SK-N-MC (cell line): ENCODE data around the gene SAFB2.

ENCODE experiments used
- EZH2 ChIP-seq: fragments of 200-600 bp; sonication (generic); IDR thresholded peaks from one replicate; pipeline ENCODE4 v1.6.1; 2017; ENCODE audit warnings: antibody characterized with exemption
- FOXP2 ChIP-seq: optimal IDR thresholded peaks from 2 replicates; pipeline ENCODE3; 2011; ENCODE audit warnings: mild to moderate bottlenecking, moderate library complexity; ENCODE audit not compliant: insufficient read depth; ENCODE audit errors: extremely low read length, control extremely low read depth
- POLR2AphosphoS5 ChIP-seq: IDR thresholded peaks from 2 replicates; pipeline ENCODE4 v1.6.1; 2012; ENCODE audit warnings: mild to moderate bottlenecking, low read depth, low read length, borderline replicate concordance

DNA sequence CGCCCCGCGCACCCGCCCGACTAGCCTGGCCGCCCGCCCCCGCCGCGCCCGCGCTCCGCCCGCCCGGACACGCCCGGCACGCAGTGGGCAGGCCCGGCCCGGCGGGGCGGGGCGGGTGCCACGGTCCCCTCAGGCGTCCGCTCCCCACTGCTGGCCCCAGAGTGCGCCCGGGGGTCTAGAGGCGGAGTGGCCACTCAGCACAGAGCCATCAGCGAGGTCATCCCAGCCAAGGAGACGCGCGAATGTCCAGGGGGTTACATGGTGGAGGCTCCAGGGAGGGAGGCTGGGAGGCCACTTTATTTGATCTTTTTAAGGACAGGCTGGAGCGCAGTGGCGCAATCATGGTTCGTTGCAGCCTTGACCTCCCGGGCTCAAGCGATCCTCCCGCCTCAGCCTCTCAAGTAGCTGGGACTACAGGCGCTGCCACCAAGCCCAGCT, 54.6 kb downstream of the SAFB2 start:
- TF ChIP-seq EZH2 = no peak
- no peak for TF ChIP-seq POLR2AphosphoS5
- no peak for TF ChIP-seq FOXP2
